ENCODE measurements around the gene SEMA4B. TPM values are rescaled to one million over a fixed set of nuclear protein-coding genes. Genes with fewer than 3 reads are reported as not detected.

Gene SEMA4B
- total and polyA plus RNA-seq, 10 donors = 16.4 to 90.0 (median 74.0) TPM

DNA sequence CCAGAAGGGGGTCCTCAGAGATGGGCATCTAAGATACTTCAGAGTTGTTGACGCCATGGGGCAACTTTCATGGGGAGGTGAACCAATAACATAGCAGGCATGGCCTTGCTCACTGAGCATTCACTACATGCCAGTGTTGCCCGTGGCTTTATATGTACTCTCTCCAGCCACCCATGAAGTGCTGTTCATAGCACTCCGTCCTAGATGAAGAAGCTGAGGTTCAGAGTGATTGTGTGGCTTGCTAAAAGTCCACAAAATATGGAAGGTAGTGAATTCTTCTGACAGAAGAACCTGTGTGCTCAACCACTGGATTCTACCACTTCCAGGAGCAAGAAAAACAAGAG lies 9.8 kb upstream of the SEMA4B start:
- H3K36me3 ChIP-seq = peaks cover 0 to 11% (median 0%) of the 10 kb centered on the region in 6 donors
- peaks cover 44 to 99% (median 91%) of the 10 kb centered on the region in 6 donors for H3K4me1 ChIP-seq
- TF ChIP-seq POLR2A (IDR thresholded peaks at IDR 0.05) (no peak), POLR2AphosphoS5 (IDR thresholded peaks at IDR 0.05) (no peak)
- TF ChIP-seq, protein P1, sequence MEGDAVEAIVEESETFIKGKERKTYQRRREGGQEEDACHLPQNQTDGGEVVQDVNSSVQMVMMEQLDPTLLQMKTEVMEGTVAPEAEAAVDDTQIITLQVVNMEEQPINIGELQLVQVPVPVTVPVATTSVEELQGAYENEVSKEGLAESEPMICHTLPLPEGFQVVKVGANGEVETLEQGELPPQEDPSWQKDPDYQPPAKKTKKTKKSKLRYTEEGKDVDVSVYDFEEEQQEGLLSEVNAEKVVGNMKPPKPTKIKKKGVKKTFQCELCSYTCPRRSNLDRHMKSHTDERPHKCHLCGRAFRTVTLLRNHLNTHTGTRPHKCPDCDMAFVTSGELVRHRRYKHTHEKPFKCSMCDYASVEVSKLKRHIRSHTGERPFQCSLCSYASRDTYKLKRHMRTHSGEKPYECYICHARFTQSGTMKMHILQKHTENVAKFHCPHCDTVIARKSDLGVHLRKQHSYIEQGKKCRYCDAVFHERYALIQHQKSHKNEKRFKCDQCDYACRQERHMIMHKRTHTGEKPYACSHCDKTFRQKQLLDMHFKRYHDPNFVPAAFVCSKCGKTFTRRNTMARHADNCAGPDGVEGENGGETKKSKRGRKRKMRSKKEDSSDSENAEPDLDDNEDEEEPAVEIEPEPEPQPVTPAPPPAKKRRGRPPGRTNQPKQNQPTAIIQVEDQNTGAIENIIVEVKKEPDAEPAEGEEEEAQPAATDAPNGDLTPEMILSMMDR (IDR thresholded peaks at IDR 0.05 in 8 of 11, conservative IDR thresholded peaks at IDR 0.05 in 3 of 11) = no peak
- no peak for DNase-seq
- H3K4me3 ChIP-seq = peak overlapping the region in 4 of 8 donors; percentile 4 to 60 (median 22)
- intact Hi-C loops (cut with DNase I; ENCODE audit: low total_unique reads) = no loop called here
- H3K27ac ChIP-seq = peak overlapping the region; percentile 9 to 98 (median 88)
- 54 to 79% (median 66%) methylated on average over 2 to 3 of the region's 3 CpGs for WGBS, 5 donors
- H3K9me3 ChIP-seq = no peaks in the 10 kb centered on the region
- H3K27me3 ChIP-seq (replicated peaks in 1 of 7) = no peaks in the 10 kb centered on the region

DNA sequence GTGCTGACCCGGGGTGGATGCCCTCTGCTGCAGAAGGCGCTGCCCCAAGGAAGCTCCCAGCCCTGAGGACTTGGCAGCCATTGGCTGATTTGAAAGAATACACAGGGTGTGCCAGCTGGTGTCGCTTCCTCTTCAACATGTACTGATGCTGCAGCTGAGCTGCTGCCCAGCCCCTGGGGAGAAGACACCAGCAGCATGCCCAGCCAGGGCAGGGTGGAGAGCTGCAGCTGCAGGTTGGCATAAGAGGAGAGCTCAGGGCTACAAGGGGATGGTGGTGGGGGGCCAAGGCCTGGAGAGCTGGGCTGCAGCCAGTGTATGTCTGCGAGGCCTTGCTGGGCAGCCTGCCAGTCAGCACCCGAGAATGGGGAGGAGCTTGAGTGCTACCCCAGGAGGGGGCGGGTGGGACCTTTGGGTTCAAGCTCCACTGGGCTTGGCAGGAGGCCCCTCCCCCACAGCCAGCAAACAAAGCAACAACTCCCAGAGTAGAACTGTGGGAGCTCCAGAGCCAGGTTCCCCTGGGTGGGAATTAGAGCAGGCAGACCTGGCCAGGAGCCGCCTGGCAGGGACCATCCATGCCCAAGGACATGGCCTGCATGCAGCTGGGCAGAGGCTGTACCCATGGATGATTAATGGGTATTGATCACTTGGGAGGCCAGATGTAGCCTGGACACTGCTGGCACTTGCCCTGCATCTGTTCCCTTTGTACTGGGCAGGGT lies 9.2 kb upstream of the SEMA4B start:
- peak; percentile 94 for DNase-seq
- peak; percentile 80 to 86 (median 86) for TF ChIP-seq POLR2AphosphoS5 (IDR thresholded peaks at IDR 0.05)
- TF ChIP-seq, protein P1 (IDR thresholded peaks at IDR 0.05 in 8 of 11, conservative IDR thresholded peaks at IDR 0.05 in 3 of 11) = no peak
- peaks cover 40 to 98% (median 84%) of the 10 kb centered on the region in 6 donors for H3K4me1 ChIP-seq

DNA sequence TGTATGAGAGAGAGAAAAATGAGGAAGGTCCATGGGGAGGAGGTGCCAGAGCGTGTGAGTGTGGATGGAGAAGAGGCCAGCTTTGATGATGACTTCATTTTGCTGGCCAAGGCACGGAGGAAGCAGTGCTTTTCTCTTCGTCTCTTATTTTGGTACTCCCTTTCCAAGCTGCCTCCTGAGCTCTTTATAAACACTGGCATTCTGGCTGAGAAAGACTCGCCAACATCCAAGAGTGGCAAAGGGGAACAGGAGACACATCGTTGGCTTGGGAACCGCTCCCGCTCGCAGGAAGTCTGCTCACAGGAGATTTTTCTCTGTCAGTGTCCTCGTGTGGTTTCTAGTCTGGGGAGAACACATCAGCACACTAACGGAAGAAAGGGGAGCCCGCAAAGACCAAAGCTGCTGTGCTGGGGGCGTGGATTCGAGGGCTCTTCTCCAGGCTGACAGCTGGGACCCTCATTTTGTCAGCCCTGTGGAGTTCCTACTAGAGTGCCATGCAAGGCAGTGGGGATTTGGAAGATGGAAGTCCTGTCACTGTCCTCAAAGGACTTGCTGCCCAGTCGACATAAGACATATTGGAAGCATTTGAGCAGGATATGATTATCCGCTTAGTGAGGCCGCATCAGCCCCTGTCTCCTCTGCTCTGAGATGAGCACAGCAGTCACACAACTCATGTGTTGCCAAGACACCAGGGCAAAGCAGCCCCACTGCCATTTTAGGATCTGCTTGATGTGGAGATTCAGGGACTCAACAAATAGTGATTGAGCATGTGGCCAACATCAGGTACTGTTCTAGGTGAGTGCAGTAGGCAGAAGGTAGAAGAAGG lies 8.0 kb upstream of the SEMA4B start:
- TF ChIP-seq, protein P1 (IDR thresholded peaks at IDR 0.05 in 8 of 11, conservative IDR thresholded peaks at IDR 0.05 in 3 of 11) = no peak
- TF ChIP-seq POLR2AphosphoS5 (IDR thresholded peaks at IDR 0.05) (no peak), POLR2A (IDR thresholded peaks at IDR 0.05) (no peak)
- H3K27ac ChIP-seq = peak overlapping the region; percentile 29 to 98 (median 88)
- 37 to 58% (median 43%) methylated on average over 15 to 16 of the region's 16 CpGs for WGBS, 5 donors
- H3K36me3 ChIP-seq = peaks cover 0 to 16% (median 0%) of the 10 kb centered on the region in 6 donors
- H3K9me3 ChIP-seq = no peaks in the 10 kb centered on the region
- H3K4me1 ChIP-seq = peaks cover 36 to 89% (median 72%) of the 10 kb centered on the region in 6 donors
- DNase-seq = peak; percentile 66
- intact Hi-C loops (cut with DNase I; ENCODE audit: low total_unique reads) = no loop called here
- H3K4me3 ChIP-seq = peak overlapping the region in 1 of 8 donors; percentile 60
- H3K27me3 ChIP-seq (replicated peaks in 1 of 7) = no peaks in the 10 kb centered on the region

More for the DNA sequence above, 9.2 kb upstream of the SEMA4B start:
- Histone ChIP-seq H3K27me3 (replicated peaks in 1 of 7) (no peaks in the 10 kb centered on the region), H3K9me3 (no peaks in the 10 kb centered on the region), H3K36me3 (peaks cover 0 to 14% (median 0%) of the 10 kb centered on the region in 6 donors), H3K27ac (peak overlapping the region; percentile 9 to 98 (median 88)), H3K4me3 (peak overlapping the region in 6 of 8 donors; percentile 4 to 60 (median 22))
- WGBS, 5 donors = 8 to 25% (median 18%) methylated on average over 4 to 7 of the region's 7 CpGs
- intact Hi-C loops (cut with DNase I; ENCODE audit: low total_unique reads) = no loop called here

DNA sequence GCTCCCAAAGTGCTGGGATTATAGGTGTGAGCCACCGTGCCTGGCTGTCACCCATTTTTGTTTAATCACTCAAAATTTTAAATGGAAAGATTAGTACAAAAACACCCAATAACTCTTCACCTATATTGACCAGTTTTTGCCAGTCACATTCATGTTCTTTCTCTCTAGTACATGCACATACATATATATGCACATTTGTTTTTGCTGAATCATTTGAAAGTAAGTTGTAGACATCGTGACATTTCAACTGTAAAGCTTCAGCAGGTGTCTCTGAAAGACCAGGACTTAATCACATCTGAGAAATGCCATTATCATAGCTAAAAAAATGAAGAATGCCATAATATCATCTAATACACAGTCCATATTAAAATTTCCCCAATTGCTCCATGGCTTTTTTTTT lies 6.5 kb upstream of the SEMA4B start:
- TF ChIP-seq, protein P1 (IDR thresholded peaks at IDR 0.05 in 8 of 11, conservative IDR thresholded peaks at IDR 0.05 in 3 of 11) = no peak
- TF ChIP-seq POLR2AphosphoS5 (IDR thresholded peaks at IDR 0.05) (no peak), POLR2A (IDR thresholded peaks at IDR 0.05) (no peak)
- intact Hi-C loops (cut with DNase I; ENCODE audit: low total_unique reads) = no loop called here
- Histone ChIP-seq H3K27ac (peak overlapping the region in 3 of 8 donors; percentile 93 to 98 (median 94)), H3K4me3 (no peak overlapping the region), H3K36me3 (peaks cover 0 to 16% (median 0%) of the 10 kb centered on the region in 6 donors), H3K4me1 (peaks cover 30 to 89% (median 59%) of the 10 kb centered on the region in 6 donors), H3K27me3 (replicated peaks in 1 of 7) (no peaks in the 10 kb centered on the region), H3K9me3 (no peaks in the 10 kb centered on the region)
- DNase-seq = no peak
- 62 to 84% (median 76%) methylated on average over 2 of the region's 2 CpGs for WGBS, 5 donors
